A673 (cell line): ENCODE data around the gene BAIAP3. TPM values are rescaled to one million over a fixed set of nuclear protein-coding genes. Genes with fewer than 3 reads are reported as not detected.
"Not testable (repeated sequence)": the region's sequence is repeated elsewhere in the genome, so short reads cannot be mapped to it uniquely, and the experiment has no call there.

Source experiments
- BruUV-seq: library from RNA; stranded (reverse); fragments of 400-500 nt; replicated peaks from 2 replicates; lab custom pipeline; 2021; lab: Mats Ljungman, UMichigan
- CTCF ChIA-PET: fragments of 300-600 bp; sonication (Branson Sonifier 250); formaldehyde crosslinking; loops from one replicate; lab custom pipeline; 2022; ENCODE audit warnings: antibody characterized with exemption; lab: Charles Lee
- POLR2A ChIA-PET: fragments of 300-600 bp; sonication (Branson Sonifier 250); formaldehyde crosslinking; loops from one replicate; lab custom pipeline; 2022; ENCODE audit warnings: antibody characterized with exemption; ENCODE audit not compliant: low non-redundant PET; lab: Charles Lee
- DNase-seq: peaks from one replicate; pipeline ENCODE4 v3.0.0-alpha.2; 2015; ENCODE audit warnings: low spot score
- H3K27ac ChIP-seq: fragments of 200-600 bp; sonication (generic); 2 replicates; pipeline ENCODE4 v1.5.1; 2016; ENCODE audit warnings: mixed run types, low read depth, mild to moderate bottlenecking, mixed read lengths, antibody characterized with exemption, low read length; ENCODE audit not compliant: poor library complexity, severe bottlenecking
- H3K27me3 ChIP-seq: fragments of 200-600 bp; sonication (generic); replicated peaks from 2 replicates; pipeline ENCODE4 v1.6.1; 2017; ENCODE audit warnings: mixed run types, low read depth, mild to moderate bottlenecking, mixed read lengths, antibody characterized with exemption, low read length; ENCODE audit not compliant: insufficient read depth, poor library complexity
- H3K36me3 ChIP-seq: fragments of 200-600 bp; sonication (generic); 2 replicates; pipeline ENCODE4 v1.6.1; 2016; ENCODE audit warnings: mixed run types, mild to moderate bottlenecking, mixed read lengths, antibody characterized with exemption, low read length; ENCODE audit not compliant: insufficient read depth, poor library complexity, severe bottlenecking
- H3K4me1 ChIP-seq: fragments of 200-600 bp; sonication (generic); 2 replicates; pipeline ENCODE4 v1.6.1; 2017; ENCODE audit warnings: mixed run types, mild to moderate bottlenecking, mixed read lengths, antibody characterized with exemption, low read length; ENCODE audit not compliant: insufficient read depth, poor library complexity, severe bottlenecking
- H3K4me3 ChIP-seq: fragments of 200-600 bp; sonication (generic); 2 replicates; pipeline ENCODE4 v1.5.1; 2016; ENCODE audit warnings: low read depth, mixed run types, mild to moderate bottlenecking, mixed read lengths, low read length; ENCODE audit not compliant: poor library complexity, severe bottlenecking
- H3K9me3 ChIP-seq: fragments of 200-600 bp; sonication (generic); 2 replicates; pipeline ENCODE4 v1.6.1; 2016; ENCODE audit warnings: mixed run types, low read depth, mild to moderate bottlenecking, mixed read lengths, antibody characterized with exemption, low read length; ENCODE audit not compliant: poor library complexity, severe bottlenecking
- CTCF ChIP-seq: fragments of 300-800, 200-600 bp; sonication (generic); conservative IDR thresholded peaks from 2 replicates; pipeline ENCODE4 v1.5.1; 2017; ENCODE audit warnings: low read depth, mild to moderate bottlenecking, antibody characterized with exemption, low read length, moderate library complexity, mixed read lengths
- EZH2 ChIP-seq: fragments of 200-600 bp; sonication (generic); IDR thresholded peaks from 2 replicates; pipeline ENCODE4 v1.6.1; 2017; ENCODE audit warnings: borderline replicate concordance, low read depth, mild to moderate bottlenecking, mixed read lengths, antibody characterized with exemption, low read length; ENCODE audit not compliant: poor library complexity, severe bottlenecking
- intact Hi-C: fragments of 100-400 bp; cut with micrococcal nuclease; formaldehyde crosslinking; loops from one replicate; pipeline ENCODE4 v1.10.0; 2022; ENCODE audit not compliant: unreplicated experiment
- total RNA-seq: library from RNA; stranded (reverse); gene quantifications from 2 replicates; pipeline ENCODE4 v1.2.3, GENCODE V29; 2021

The BAIAP3 gene
- total RNA-seq, 1 experiment from 2014 or later = 2.0 TPM

- H3K4me1 ChIP-seq = no peaks in the 10 kb centered on the region
- peaks cover 25% of the 10 kb centered on the region for H3K36me3 ChIP-seq
- ChIA-PET POLR2A (no interaction called here), CTCF (interaction anchor here (0.6 kb wide), 1 partner anchor 26 kb away, joined by 3 read pairs; no protein-coding TSS in a partner anchor)
- no peak overlapping the region for H3K4me3 ChIP-seq
- DNase-seq = no peak
- no TSS peak for BruUV-seq
- no peak for TF ChIP-seq EZH2
- no peak for TF ChIP-seq CTCF
- no peaks in the 10 kb centered on the region for H3K9me3 ChIP-seq
- H3K27ac ChIP-seq = no peak overlapping the region
- intact Hi-C loops = no loop called here
- H3K27me3 ChIP-seq = peaks cover 10% of the 10 kb centered on the region
These were observed 6.4 kb upstream of the BAIAP3 start for GRCh38 chr16:1326946-1327618.

GRCh38 chr16:1327619-1327947, 5.9 kb upstream of the BAIAP3 start:
- H3K27ac ChIP-seq = no peak overlapping the region
- no TSS peak for BruUV-seq
- TF ChIP-seq EZH2 (no peak), CTCF (no peak)
- no peak for DNase-seq
- no peaks in the 10 kb centered on the region for H3K4me1 ChIP-seq
- ChIA-PET POLR2A (no interaction called here), CTCF (no interaction called here)
- H3K9me3 ChIP-seq = no peaks in the 10 kb centered on the region
- intact Hi-C loops = no loop called here
- peaks cover 15% of the 10 kb centered on the region for H3K27me3 ChIP-seq
- no peak overlapping the region for H3K4me3 ChIP-seq
- H3K36me3 ChIP-seq = peaks cover 25% of the 10 kb centered on the region

- DNase-seq, H3K4me3 ChIP-seq, H3K9me3 ChIP-seq, CTCF ChIA-PET, POLR2A ChIA-PET, H3K27ac ChIP-seq, intact Hi-C loops, H3K4me1 ChIP-seq, BruUV-seq: not testable (repeated sequence)
- peaks cover 22% of the 10 kb centered on the region for H3K36me3 ChIP-seq
- H3K27me3 ChIP-seq = peaks cover 21% of the 10 kb centered on the region
These were observed 5.3 kb upstream of the BAIAP3 start for GRCh38 chr16:1328136-1328535.

GRCh38 chr16:1328961-1329360, 4.5 kb upstream of the BAIAP3 start:
- H3K27ac ChIP-seq, CTCF ChIA-PET, POLR2A ChIA-PET, H3K4me3 ChIP-seq, intact Hi-C loops, BruUV-seq, DNase-seq, H3K9me3 ChIP-seq, H3K4me1 ChIP-seq: not testable (repeated sequence)
- H3K27me3 ChIP-seq = peaks cover 27% of the 10 kb centered on the region
- H3K36me3 ChIP-seq = peaks cover 14% of the 10 kb centered on the region
